OCI-LY3 (cell line): ENCODE data around the gene PLPP3.
"Not testable (repeated sequence)": the region's sequence is repeated elsewhere in the genome, so short reads cannot be mapped to it uniquely, and the experiment has no call there.

Experiments used
- H2AFZ ChIP-seq: fragments of 200-600, 300-600 bp; shearing (Covaris generic); 2 replicates; pipeline ENCODE4 v1.6.0; 2014; ENCODE audit warnings: antibody characterized with exemption, low read depth, low read length
- H3K27ac ChIP-seq: fragments of 200-600, 300-600 bp; sonication (generic); 2 replicates; pipeline ENCODE4 v1.5.1; 2014; ENCODE audit warnings: mild to moderate bottlenecking, low read length, moderate library complexity, mixed read lengths
- H3K27me3 ChIP-seq: fragments of 200-600, 300-600 bp; sonication (generic); 2 replicates; pipeline ENCODE4 v1.6.1; 2014; ENCODE audit warnings: low read depth, low read length, mixed read lengths
- H3K36me3 ChIP-seq: fragments of 200-600, 300-600 bp; sonication (generic); replicated peaks from 2 replicates; pipeline ENCODE3; 2014; ENCODE audit warnings: low read depth, low read length, mixed read lengths
- H3K4me1 ChIP-seq: fragments of 300-600, 200-600 bp; sonication (generic); 2 replicates; pipeline ENCODE4 v1.6.1; 2014; ENCODE audit warnings: low read length, mixed read lengths
- H3K4me2 ChIP-seq: fragments of 200-600, 300-600 bp; sonication (generic); 2 replicates; pipeline ENCODE4 v1.6.1; 2014; ENCODE audit warnings: low read length, mixed read lengths
- H3K4me3 ChIP-seq: fragments of 300-600, 200-600 bp; sonication (generic); 2 replicates; pipeline ENCODE4 v1.5.1; 2014; ENCODE audit warnings: antibody characterized with exemption, mild to moderate bottlenecking, low read length, moderate library complexity
- H3K79me2 ChIP-seq: fragments of 300-600, 200-600 bp; shearing (Covaris generic); 2 replicates; pipeline ENCODE4 v1.6.1; 2014; ENCODE audit warnings: mild to moderate bottlenecking, low read length, mixed read lengths
- H3K9ac ChIP-seq: fragments of 300-600, 200-600 bp; shearing (Covaris generic); 2 replicates; pipeline ENCODE4 v1.6.0; 2014; ENCODE audit warnings: mild to moderate bottlenecking, low read length, moderate library complexity
- H3K9me3 ChIP-seq: fragments of 200-600, 300-600 bp; shearing (Covaris generic); 2 replicates; pipeline ENCODE4 v1.6.1; 2014; ENCODE audit warnings: low read length, mixed read lengths; ENCODE audit not compliant: insufficient read depth
- H4K20me1 ChIP-seq: fragments of 200-600, 300-600 bp; sonication (generic); 2 replicates; pipeline ENCODE4 v1.6.1; 2016; ENCODE audit warnings: low read length, mixed read lengths; ENCODE audit not compliant: insufficient read depth
- EZH2phosphoT487 ChIP-seq: fragments of 200-600 bp; shearing (Covaris generic); IDR thresholded peaks from 2 replicates; pipeline ENCODE4 v1.6.1; 2018; ENCODE audit warnings: antibody characterized with exemption, mixed run types, low read depth
- TF ChIP-seq, protein P1 (sequence below): fragments of 200-600, 300-600 bp; sonication (generic); IDR thresholded peaks from 2 replicates; pipeline ENCODE4 v1.5.1; 2014; ENCODE audit warnings: antibody characterized with exemption, low read length, low read depth

PLPP3 gene

GRCh38 chr1:56625819-56626440, 46.6 kb upstream of the PLPP3 start:
- Histone ChIP-seq H3K4me3 (no peak overlapping the region), H4K20me1 (no peaks in the 10 kb centered on the region), H3K27ac (no peak overlapping the region), H3K9me3 (no peaks in the 10 kb centered on the region), H3K9ac (no peak overlapping the region), H3K4me1 (no peaks in the 10 kb centered on the region), H2AFZ (no peak overlapping the region), H3K36me3 (no peaks in the 10 kb centered on the region), H3K4me2 (no peak overlapping the region), H3K27me3 (no peaks in the 10 kb centered on the region), H3K79me2 (no peaks in the 10 kb centered on the region)
- TF ChIP-seq, protein P1, sequence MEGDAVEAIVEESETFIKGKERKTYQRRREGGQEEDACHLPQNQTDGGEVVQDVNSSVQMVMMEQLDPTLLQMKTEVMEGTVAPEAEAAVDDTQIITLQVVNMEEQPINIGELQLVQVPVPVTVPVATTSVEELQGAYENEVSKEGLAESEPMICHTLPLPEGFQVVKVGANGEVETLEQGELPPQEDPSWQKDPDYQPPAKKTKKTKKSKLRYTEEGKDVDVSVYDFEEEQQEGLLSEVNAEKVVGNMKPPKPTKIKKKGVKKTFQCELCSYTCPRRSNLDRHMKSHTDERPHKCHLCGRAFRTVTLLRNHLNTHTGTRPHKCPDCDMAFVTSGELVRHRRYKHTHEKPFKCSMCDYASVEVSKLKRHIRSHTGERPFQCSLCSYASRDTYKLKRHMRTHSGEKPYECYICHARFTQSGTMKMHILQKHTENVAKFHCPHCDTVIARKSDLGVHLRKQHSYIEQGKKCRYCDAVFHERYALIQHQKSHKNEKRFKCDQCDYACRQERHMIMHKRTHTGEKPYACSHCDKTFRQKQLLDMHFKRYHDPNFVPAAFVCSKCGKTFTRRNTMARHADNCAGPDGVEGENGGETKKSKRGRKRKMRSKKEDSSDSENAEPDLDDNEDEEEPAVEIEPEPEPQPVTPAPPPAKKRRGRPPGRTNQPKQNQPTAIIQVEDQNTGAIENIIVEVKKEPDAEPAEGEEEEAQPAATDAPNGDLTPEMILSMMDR, result no peak
- TF ChIP-seq EZH2phosphoT487, result no peak

DNA sequence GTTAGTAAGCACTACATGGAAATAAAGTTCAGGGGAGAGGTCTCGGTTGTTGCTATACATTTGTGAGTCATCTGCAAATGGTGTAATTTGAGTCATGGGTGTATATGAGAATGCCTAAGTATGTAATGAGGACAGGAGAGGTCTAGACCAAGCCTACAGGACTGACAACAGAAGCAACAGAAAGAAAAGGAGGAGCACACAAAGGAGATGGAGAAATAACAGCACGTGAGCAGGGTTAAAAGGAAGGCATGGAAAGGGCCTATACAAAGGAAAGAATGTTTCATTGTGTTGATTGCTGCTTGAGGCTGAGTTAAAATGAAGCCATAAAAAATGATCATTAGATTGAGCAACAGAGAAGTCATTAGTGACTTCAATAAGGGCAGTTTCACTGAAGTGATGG, 37.8 kb upstream of the PLPP3 start:
- Histone ChIP-seq H3K79me2 (no peaks in the 10 kb centered on the region), H3K27ac (no peak overlapping the region), H3K4me1 (0 out of 2 replicates have a peak, but pooled peaks cover 2% of the 10 kb centered on the region), H3K4me3 (no peak overlapping the region), H4K20me1 (no peaks in the 10 kb centered on the region), H3K9ac (no peak overlapping the region), H3K27me3 (no peaks in the 10 kb centered on the region), H3K9me3 (no peaks in the 10 kb centered on the region), H3K36me3 (no peaks in the 10 kb centered on the region), H2AFZ (no peak overlapping the region), H3K4me2 (no peak overlapping the region)
- TF ChIP-seq, protein P1, result no peak
- no peak for TF ChIP-seq EZH2phosphoT487

GRCh38 chr1:56610770-56611169, 31.4 kb upstream of the PLPP3 start:
- not testable (repeated sequence) for H3K4me2 ChIP-seq, H2AFZ ChIP-seq, H3K27ac ChIP-seq, H3K79me2 ChIP-seq, H3K4me3 ChIP-seq, H3K27me3 ChIP-seq, H4K20me1 ChIP-seq, H3K9ac ChIP-seq, H3K36me3 ChIP-seq, H3K4me1 ChIP-seq, H3K9me3 ChIP-seq

DNA sequence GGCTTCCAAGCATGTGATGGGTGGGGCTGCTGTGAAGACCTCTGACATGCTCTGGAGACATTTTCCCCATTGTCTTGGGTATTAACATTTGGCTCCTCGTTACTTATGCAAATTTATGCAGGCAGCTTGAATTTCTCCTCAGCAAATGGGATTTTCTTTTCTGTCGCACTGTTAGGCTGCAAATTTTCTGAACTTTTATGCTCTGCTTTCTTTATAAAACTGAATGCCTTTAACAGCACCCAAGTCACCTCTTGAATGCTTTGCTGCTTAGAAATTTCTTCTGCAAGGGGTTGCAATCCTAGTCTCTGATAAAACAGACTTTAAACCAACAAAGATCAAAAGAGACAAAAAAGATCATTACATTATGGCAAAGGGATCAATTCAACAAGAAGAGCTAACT, 30.7 kb upstream of the PLPP3 start:
- H3K79me2 ChIP-seq, H3K9ac ChIP-seq, H4K20me1 ChIP-seq, H3K36me3 ChIP-seq, H2AFZ ChIP-seq, H3K27me3 ChIP-seq, H3K27ac ChIP-seq, H3K4me2 ChIP-seq, H3K4me3 ChIP-seq, H3K9me3 ChIP-seq, H3K4me1 ChIP-seq: not testable (repeated sequence)

- not testable (repeated sequence) for H3K27ac ChIP-seq, H3K36me3 ChIP-seq, H3K4me2 ChIP-seq, H3K79me2 ChIP-seq, H3K4me3 ChIP-seq, H3K4me1 ChIP-seq, H4K20me1 ChIP-seq, H3K9me3 ChIP-seq, H3K27me3 ChIP-seq, H3K9ac ChIP-seq, H2AFZ ChIP-seq
These were observed 16.2 kb upstream of the PLPP3 start for GRCh38 chr1:56595397-56596191.
